ENCODE data around the gene HSF5. TPM values are rescaled to one million over a fixed set of nuclear protein-coding genes. Genes with fewer than 3 reads are reported as not detected.

Gene HSF5
- total RNA-seq, 1 experiment from 2014 or later: not detected

DNA sequence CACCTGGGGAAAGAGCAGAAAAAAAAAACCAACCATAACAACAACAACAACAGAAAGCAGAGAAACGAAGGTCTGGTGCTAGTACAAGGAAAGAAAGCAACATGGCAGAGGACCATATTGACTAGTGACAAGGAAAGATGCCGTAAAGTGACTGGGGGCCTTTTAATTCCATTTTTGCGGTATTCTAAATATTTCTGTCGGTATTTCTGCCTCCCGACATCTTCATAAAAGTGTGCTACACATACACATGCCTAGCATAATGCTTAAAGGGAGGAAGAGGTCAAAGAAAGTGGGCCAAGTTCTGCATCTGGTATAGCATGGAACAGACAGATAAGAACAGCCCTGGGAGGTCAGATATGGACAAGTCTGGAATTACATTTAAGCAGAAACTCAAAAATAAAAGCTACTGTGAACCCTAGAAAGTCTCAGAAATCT lies 51.4 kb downstream of the HSF5 start:
- no peak overlapping the region for H3K56ac ChIP-seq (ENCODE audit: insufficient read length, low read depth, low read length)
- H3K27ac Mint-ChIP-seq: no peak overlapping the region
- no peaks in the 10 kb centered on the region for H4K20me1 ChIP-seq (ENCODE audit: control insufficient read depth, insufficient read depth, insufficient read length)
- no peak overlapping the region for H2AK5ac ChIP-seq (ENCODE audit: insufficient read length, low read length)
- no peak overlapping the region for H2BK5ac ChIP-seq (ENCODE audit: insufficient read length, low read length)
- H3K4me1 ChIP-seq (ENCODE audit: insufficient read depth, low read length): no peaks in the 10 kb centered on the region
- no peaks in the 10 kb centered on the region for H3K79me1 ChIP-seq (ENCODE audit: insufficient read depth, low read depth, low read length, poor library complexity, severe bottlenecking)
- H3K14ac ChIP-seq (ENCODE audit: insufficient read depth, low read length): no peak overlapping the region
- DNase-seq: no peak
- no peaks in the 10 kb centered on the region for H3K9me3 Mint-ChIP-seq
- TF ChIP-seq CTCF (conservative IDR thresholded peaks at IDR 0.05): no peak
- H2AFZ ChIP-seq (ENCODE audit: low read length): no peak overlapping the region
- no peaks in the 10 kb centered on the region for H3K4me1 Mint-ChIP-seq
- no peak overlapping the region for H2BK15ac ChIP-seq (ENCODE audit: low read depth, low read length)
- H4K91ac ChIP-seq (ENCODE audit: insufficient read length, low read depth, low read length): no peak overlapping the region
- WGBS (ENCODE audit: extremely low coverage, insufficient read length, low lambda C conversion rate): no CpG with 5 or more reads among the region's 5 CpGs
- no peak overlapping the region for H3K18ac ChIP-seq (ENCODE audit: insufficient read length, low read depth, low read length)
- H4K8ac ChIP-seq (replicated peaks; ENCODE audit: insufficient read length, low read depth, low read length): no peak overlapping the region
- no peaks in the 10 kb centered on the region for H3K36me3 Mint-ChIP-seq (ENCODE audit: insufficient read depth in 1 of 3, low read depth in 3 of 3)
- no peak overlapping the region for H2BK12ac ChIP-seq (ENCODE audit: insufficient read length, low read depth, low read length)
- H3K27ac ChIP-seq (ENCODE audit: insufficient read length, low read depth, low read length): no peak overlapping the region
- no peak overlapping the region for H3K4me3 Mint-ChIP-seq
- no peaks in the 10 kb centered on the region for H3K9me3 ChIP-seq (ENCODE audit: control insufficient read depth, low read depth, low read length)
- H2BK120ac ChIP-seq (ENCODE audit: low read depth, low read length, poor library complexity, severe bottlenecking): no peak overlapping the region
- no peak overlapping the region for H3K4ac ChIP-seq (ENCODE audit: low read depth, low read length)
- H3T11ph ChIP-seq (ENCODE audit: low read length): no peak overlapping the region
- no peaks in the 10 kb centered on the region for H3K27me3 ChIP-seq (ENCODE audit: insufficient read depth, low read length)
- no peaks in the 10 kb centered on the region for H3K79me2 ChIP-seq (ENCODE audit: insufficient read depth, low read length)
- H3K4me2 ChIP-seq (ENCODE audit: insufficient read depth, insufficient read length, low read length): no peak overlapping the region
- no peak overlapping the region for H2BK20ac ChIP-seq (ENCODE audit: low read depth, low read length, poor library complexity, severe bottlenecking)
- peaks cover 2% of the 10 kb centered on the region for H3K27me3 Mint-ChIP-seq (ENCODE audit: low read depth)
- no peak overlapping the region for H4K5ac ChIP-seq (ENCODE audit: insufficient read length, low read depth, low read length)
- H3K23me2 ChIP-seq (ENCODE audit: insufficient read length, low read depth, low read length, poor library complexity, severe bottlenecking): no peaks in the 10 kb centered on the region
- H3K23ac ChIP-seq (ENCODE audit: insufficient read length, low read depth, low read length): no peak overlapping the region
- H3K9ac ChIP-seq (ENCODE audit: extremely low read depth, insufficient read length, low read length): no peak overlapping the region

Measured in H9 (cell line).